GM10266 (cell line): ENCODE measurements around the gene ATP1A3.
"Not testable (repeated sequence)": the region's sequence is repeated elsewhere in the genome, so short reads cannot be mapped to it uniquely, and the experiment has no call there.

Experiments used
- DNase-seq: peaks from one replicate; pipeline ENCODE4 v3.0.0; 2012; ENCODE audit errors: extremely low spot score
- TF ChIP-seq, protein P1 (sequence below): IDR thresholded peaks from 2 replicates; pipeline ENCODE4 v1.5.1; 2012; ENCODE audit warnings: mild to moderate bottlenecking, low read depth; ENCODE audit not compliant: control insufficient read depth, insufficient read depth; ENCODE audit errors: missing control alignments

Gene ATP1A3

DNA sequence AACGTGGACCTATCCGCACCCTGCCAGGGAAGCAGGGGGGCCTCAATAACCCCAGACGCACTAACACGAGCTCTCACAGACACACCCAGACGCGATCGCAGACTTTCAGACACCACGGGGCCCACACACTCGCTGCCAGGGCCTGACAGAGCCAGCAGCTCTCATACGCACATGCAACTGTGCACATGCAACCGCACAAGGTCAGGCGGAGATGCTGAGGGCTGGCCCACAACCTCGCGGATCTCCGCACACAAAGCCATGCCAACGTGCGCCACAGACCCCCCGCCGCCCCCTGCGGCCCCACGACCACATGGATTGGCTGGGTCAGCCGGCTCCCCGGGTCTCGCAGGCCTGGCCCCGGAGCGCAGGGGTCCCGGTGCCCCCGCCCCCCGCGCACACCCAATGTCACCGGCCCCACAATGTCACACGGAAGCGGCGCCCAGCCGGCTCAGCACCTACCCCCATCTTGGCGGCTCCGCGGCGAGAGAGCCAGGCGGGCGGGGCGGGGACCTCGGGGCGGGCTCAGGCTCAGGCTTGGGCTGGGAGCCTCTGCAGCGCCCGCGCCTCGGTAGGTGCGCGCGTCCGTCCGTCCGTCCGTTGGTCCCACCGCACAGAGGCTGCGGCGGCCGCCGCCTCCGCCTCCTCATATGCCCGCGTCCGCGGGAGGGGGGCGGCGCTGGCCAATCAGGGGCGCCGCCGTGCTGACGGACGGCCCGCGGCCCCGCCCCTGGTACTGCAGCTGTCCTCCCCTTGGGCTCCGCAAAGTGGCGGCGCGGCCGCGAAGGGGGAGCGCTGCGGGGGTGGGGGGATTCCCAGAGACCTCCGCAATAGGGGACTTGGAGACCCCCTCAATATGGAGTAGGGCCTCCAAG lies at the start of gene ATP1A3:
TSS of gene ATP1A3 (minus strand) at position 619 of the 872 bp plus-strand sequence. CDS start at position 465, 154 bp downstream.
- TF ChIP-seq, protein P1, sequence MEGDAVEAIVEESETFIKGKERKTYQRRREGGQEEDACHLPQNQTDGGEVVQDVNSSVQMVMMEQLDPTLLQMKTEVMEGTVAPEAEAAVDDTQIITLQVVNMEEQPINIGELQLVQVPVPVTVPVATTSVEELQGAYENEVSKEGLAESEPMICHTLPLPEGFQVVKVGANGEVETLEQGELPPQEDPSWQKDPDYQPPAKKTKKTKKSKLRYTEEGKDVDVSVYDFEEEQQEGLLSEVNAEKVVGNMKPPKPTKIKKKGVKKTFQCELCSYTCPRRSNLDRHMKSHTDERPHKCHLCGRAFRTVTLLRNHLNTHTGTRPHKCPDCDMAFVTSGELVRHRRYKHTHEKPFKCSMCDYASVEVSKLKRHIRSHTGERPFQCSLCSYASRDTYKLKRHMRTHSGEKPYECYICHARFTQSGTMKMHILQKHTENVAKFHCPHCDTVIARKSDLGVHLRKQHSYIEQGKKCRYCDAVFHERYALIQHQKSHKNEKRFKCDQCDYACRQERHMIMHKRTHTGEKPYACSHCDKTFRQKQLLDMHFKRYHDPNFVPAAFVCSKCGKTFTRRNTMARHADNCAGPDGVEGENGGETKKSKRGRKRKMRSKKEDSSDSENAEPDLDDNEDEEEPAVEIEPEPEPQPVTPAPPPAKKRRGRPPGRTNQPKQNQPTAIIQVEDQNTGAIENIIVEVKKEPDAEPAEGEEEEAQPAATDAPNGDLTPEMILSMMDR, result no peak
- DNase-seq, result peak; percentile 92

DNA sequence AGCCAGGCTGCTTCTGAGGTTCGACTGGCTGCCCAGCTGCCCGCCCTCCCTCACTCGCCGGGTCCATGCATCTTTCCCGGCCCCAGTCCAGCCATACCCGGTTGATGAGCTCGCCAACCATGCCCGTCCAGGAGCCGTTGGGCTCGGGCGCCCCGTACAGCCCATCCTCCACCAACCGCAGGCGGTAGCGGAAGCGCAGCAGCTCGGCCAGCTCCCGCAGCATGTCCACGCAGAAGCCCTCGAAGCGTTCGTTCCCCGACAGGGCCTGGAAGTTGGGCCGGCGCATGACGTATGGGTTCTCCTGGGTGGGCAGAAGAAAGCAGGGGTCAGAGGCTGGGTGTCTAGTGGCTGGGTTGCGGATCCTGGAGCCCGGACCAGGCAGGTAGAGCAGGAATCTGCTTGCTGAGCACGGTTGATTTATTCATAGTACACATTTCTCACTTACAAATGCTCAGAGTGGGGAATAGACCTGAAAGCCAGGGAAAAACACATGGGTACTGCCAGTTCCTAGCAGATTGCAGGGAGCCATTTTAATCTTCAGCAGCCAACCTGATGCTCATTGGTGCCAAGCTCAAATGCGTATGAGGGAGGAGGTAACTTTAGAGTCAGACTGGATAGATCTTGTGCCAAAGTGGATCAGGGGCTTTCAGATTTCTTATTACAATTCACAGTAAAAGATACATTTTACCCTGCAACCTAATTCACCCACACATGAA lies 48.6 kb upstream of the ATP1A3 start:
- TF ChIP-seq, protein P1, result no peak

DNA sequence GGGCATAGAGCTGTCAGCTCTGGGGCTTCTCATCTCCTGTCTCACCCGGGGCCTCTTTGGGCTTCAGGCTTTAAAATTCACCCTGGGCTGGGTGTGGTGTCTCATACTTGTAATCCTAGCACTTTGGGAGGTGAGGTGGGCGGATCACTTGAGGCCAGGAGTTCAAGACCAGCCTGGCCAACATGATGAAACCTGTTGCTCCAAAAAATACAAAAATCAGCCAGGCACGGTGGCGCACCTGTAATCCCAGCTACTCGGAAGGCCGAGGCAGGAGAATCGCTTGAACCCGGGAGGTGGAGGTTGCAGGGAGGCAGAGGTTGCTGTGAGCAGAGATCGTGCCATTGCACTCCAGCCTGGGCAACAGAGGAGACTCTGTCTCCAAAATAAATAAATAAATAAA lies 46.5 kb upstream of the ATP1A3 start:
- not testable (repeated sequence) for DNase-seq

More for the DNA sequence above, 48.6 kb upstream of the ATP1A3 start:
- DNase-seq, result no peak

DNA sequence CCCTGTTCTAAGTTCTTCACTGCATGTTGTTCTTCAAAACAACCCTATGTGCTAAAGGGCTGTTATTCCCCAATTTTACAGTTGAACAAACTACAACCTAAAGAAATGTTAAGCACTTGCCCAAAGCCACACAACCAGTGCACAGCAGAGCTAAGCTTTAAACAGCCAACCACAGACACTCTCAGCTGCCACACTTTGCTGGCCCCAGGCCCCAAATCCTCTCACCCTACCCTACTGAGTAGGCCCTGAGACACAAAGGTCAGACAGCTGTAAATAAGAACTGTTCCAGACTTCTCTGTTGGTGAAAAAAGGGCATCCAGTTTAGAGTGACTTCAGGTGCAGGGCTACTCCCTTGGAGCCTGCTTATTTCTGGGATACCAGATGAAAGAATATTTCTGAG lies 46.0 kb upstream of the ATP1A3 start:
- TF ChIP-seq, protein P1, result no peak

DNA sequence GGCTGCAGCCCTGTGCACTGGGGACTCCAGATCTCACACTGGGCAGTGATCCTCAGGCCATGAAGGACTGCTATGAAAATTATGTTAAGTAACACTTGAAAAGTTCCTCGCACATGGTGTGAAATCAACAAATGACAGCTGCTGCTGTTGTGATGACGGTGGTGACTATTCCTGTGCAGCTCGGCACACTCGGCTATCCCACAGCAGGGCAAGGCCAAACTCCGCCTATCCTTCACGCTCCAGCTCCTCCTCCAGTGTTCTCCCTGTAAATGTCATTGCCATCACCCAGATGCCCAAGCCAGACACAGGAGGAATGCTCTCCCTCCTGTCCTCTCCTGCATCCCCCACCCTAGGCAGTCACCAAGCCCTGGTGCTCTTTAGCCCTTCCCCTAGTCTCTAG lies 44.6 kb upstream of the ATP1A3 start:
- no peak for DNase-seq

More for the DNA sequence above, 46.0 kb upstream of the ATP1A3 start:
- no peak for DNase-seq

DNA sequence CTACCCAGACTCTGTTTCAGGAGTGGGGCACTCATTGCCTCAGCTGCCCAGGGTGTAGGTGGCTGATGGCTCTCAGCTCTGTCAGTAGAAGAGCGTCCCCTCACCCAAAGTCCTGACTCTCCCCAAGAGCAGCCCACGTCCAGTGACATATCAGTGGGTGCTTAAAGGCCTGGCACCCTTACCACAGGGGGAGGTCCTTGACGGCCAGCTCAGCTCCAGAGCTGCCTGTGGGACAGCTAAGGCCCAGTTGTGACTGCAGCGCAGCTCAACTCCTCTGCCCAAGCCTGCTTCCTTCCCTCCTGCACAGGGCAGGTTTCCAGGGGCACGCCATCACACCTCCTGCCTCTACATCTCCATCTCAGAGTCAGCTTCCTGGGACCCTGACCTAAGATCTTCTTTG lies 43.6 kb upstream of the ATP1A3 start:
- no peak for DNase-seq
- TF ChIP-seq, protein P1, result no peak

More for the DNA sequence above, 44.6 kb upstream of the ATP1A3 start:
- TF ChIP-seq, protein P1, result no peak

DNA sequence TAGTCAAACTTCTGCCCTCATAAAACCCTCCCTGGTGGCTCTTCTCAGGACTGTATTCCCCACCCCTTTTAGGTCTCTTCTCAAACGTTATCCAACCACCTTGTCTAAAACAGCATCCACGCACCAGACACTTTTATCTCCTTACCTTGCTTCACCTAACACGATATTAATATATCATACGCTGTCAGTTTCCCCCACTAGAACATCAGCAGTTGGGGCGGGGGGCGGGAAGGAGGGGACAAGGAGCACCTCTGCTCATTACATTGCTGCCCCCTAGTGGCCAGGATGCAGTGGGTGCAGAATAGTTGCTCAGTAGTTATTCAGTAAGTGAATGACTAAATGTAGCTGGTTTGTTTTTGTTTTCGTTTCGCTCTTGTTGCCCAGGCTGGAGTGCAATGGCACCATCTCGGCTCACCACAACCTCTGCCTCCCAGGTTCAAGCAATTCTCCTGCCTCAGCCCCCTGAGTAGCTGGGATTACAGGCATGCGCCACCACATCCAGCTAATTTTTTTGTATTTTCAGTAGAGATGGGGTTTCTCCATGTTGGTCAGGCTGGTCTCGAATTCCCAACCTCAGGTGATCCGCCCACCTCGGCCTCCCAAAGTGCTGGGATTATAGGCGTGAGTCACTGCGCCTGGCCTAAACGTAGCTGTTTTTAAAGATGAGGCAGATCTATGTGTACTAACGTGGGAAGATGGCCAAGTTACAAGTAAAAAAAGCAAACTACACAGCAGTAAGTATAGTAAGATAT lies 40.8 kb upstream of the ATP1A3 start:
- TF ChIP-seq, protein P1, result peak; percentile 87
- DNase-seq, result peak; percentile 87
